Activated naive CD8-positive, alpha-beta T cell treated with anti-CD3 and anti-CD28 coated beads, Interleukin-2, amount 10 ng/mL, durations not matched to agents 7 days and 5 days (primary cell): Measurements from ENCODE around the gene ANKS4B. TPM values are rescaled to one million over a fixed set of nuclear protein-coding genes. Genes with fewer than 3 reads are reported as not detected.
"Not testable (repeated sequence)": the region's sequence is repeated elsewhere in the genome, so short reads cannot be mapped to it uniquely, and the experiment has no call there.

Experiments used
- ATAC-seq: fragments of 150-1000 bp; cut with Tn5 transposase; one replicate; pipeline ENCODE4 v1.10.0; 2021; ENCODE audit warnings: low read depth, moderate library complexity
- POLR2A ChIA-PET: fragments of 350-600 bp; sonication (Branson Sonifier 250); formaldehyde crosslinking; loops from one replicate; lab custom pipeline; 2021; ENCODE audit warnings: antibody characterized with exemption; lab: Charles Lee
- DNase-seq: peaks from one replicate; pipeline ENCODE4 v3.0.0; 2021
- H3K27ac Mint-ChIP-seq: one replicate; pipeline ENCODE4 v1.8.0; 2022; ENCODE audit warnings: mild to moderate bottlenecking, mixed read lengths
- H3K27me3 Mint-ChIP-seq: one replicate; pipeline ENCODE4 v1.8.0; 2022; ENCODE audit warnings: mild to moderate bottlenecking, moderate library complexity, mixed read lengths
- H3K36me3 Mint-ChIP-seq: one replicate; pipeline ENCODE4 v1.8.0; 2021; ENCODE audit warnings: mild to moderate bottlenecking, mixed read lengths
- H3K4me1 Mint-ChIP-seq: one replicate; pipeline ENCODE4 v1.8.0; 2021; ENCODE audit warnings: mixed read lengths
- H3K4me3 Mint-ChIP-seq: one replicate; pipeline ENCODE4 v1.8.0; 2022; ENCODE audit warnings: mild to moderate bottlenecking, moderate library complexity, mixed read lengths
- H3K9me3 Mint-ChIP-seq: one replicate; pipeline ENCODE4 v1.8.0; 2021; ENCODE audit warnings: mixed read lengths
- total RNA-seq, 2 experiments: library from RNA; stranded (reverse); gene quantifications; one replicate each; pipeline ENCODE4 v1.2.3, GENCODE V29; 2021

The ANKS4B gene
- total RNA-seq, 2 experiments from 2014 or later, result not detected

GRCh38 chr16:21257284-21257683, 23.8 kb downstream of the ANKS4B start:
- Mint-ChIP-seq H3K4me3 (no peak overlapping the region), H3K36me3 (no peaks in the 10 kb centered on the region), H3K9me3 (no peaks in the 10 kb centered on the region), H3K4me1 (no peaks in the 10 kb centered on the region), H3K27ac (no peak overlapping the region), H3K27me3 (peaks cover 13% of the 10 kb centered on the region)
- ATAC-seq, result no peak
- no peak for DNase-seq
- POLR2A ChIA-PET, result no interaction called here

- POLR2A ChIA-PET, result no interaction called here
- ATAC-seq (no peak), DNase-seq (no peak)
- Mint-ChIP-seq H3K4me3 (no peak overlapping the region), H3K4me1 (no peaks in the 10 kb centered on the region), H3K36me3 (no peaks in the 10 kb centered on the region), H3K27me3 (peaks cover 9% of the 10 kb centered on the region), H3K9me3 (no peaks in the 10 kb centered on the region), H3K27ac (no peak overlapping the region)
Observed at GRCh38 chr16:21260870-21261791, 27.6 kb downstream of the ANKS4B start.

- DNase-seq (no peak), ATAC-seq (no peak)
- Mint-ChIP-seq H3K27ac (no peak overlapping the region), H3K4me3 (no peak overlapping the region), H3K9me3 (no peaks in the 10 kb centered on the region), H3K4me1 (no peaks in the 10 kb centered on the region), H3K27me3 (peaks cover 9% of the 10 kb centered on the region), H3K36me3 (no peaks in the 10 kb centered on the region)
- POLR2A ChIA-PET, result no interaction called here
Observed at GRCh38 chr16:21262779-21263639, 29.5 kb downstream of the ANKS4B start.

GRCh38 chr16:21263640-21264570, 30.4 kb downstream of the ANKS4B start:
- ATAC-seq (no peak), DNase-seq (no peak)
- Mint-ChIP-seq H3K27ac (no peak overlapping the region), H3K4me1 (no peaks in the 10 kb centered on the region), H3K27me3 (peaks cover 9% of the 10 kb centered on the region), H3K36me3 (no peaks in the 10 kb centered on the region), H3K9me3 (no peaks in the 10 kb centered on the region), H3K4me3 (no peak overlapping the region)
- POLR2A ChIA-PET, result no interaction called here

GRCh38 chr16:21264571-21265036, 31.1 kb downstream of the ANKS4B start:
- H3K4me1 Mint-ChIP-seq, result no peaks in the 10 kb centered on the region
- no peak overlapping the region for H3K4me3 Mint-ChIP-seq
- peaks cover 10% of the 10 kb centered on the region for H3K27me3 Mint-ChIP-seq
- H3K27ac Mint-ChIP-seq, result no peak overlapping the region
- POLR2A ChIA-PET, result no interaction called here
- H3K36me3 Mint-ChIP-seq, result no peaks in the 10 kb centered on the region
- ATAC-seq, result no peak
- DNase-seq, result no peak
- H3K9me3 Mint-ChIP-seq, result no peaks in the 10 kb centered on the region

GRCh38 chr16:21265104-21265837, 31.8 kb downstream of the ANKS4B start:
- Mint-ChIP-seq H3K9me3 (no peaks in the 10 kb centered on the region), H3K27ac (no peak overlapping the region), H3K36me3 (no peaks in the 10 kb centered on the region), H3K27me3 (peaks cover 6% of the 10 kb centered on the region), H3K4me3 (no peak overlapping the region), H3K4me1 (no peaks in the 10 kb centered on the region)
- DNase-seq (no peak), ATAC-seq (no peak)
- POLR2A ChIA-PET, result no interaction called here

- DNase-seq (no peak), ATAC-seq (no peak)
- POLR2A ChIA-PET, result no interaction called here
- H3K9me3 Mint-ChIP-seq, result no peaks in the 10 kb centered on the region
- no peak overlapping the region for H3K27ac Mint-ChIP-seq
- H3K4me3 Mint-ChIP-seq, result no peak overlapping the region
- no peaks in the 10 kb centered on the region for H3K36me3 Mint-ChIP-seq
- no peaks in the 10 kb centered on the region for H3K4me1 Mint-ChIP-seq
- H3K27me3 Mint-ChIP-seq, result peaks cover 6% of the 10 kb centered on the region
Observed at GRCh38 chr16:21267298-21267697, 33.8 kb downstream of the ANKS4B start.

GRCh38 chr16:21268236-21268635, 34.7 kb downstream of the ANKS4B start:
- Mint-ChIP-seq H3K27me3 (peaks cover 9% of the 10 kb centered on the region), H3K9me3 (no peaks in the 10 kb centered on the region), H3K4me1 (no peaks in the 10 kb centered on the region), H3K27ac (no peak overlapping the region), H3K4me3 (no peak overlapping the region), H3K36me3 (no peaks in the 10 kb centered on the region)
- POLR2A ChIA-PET, result no interaction called here
- ATAC-seq, result no peak
- no peak for DNase-seq

GRCh38 chr16:21272253-21272652, 38.8 kb downstream of the ANKS4B start:
- Mint-ChIP-seq H3K36me3 (no peaks in the 10 kb centered on the region), H3K4me3 (no peak overlapping the region), H3K27ac (no peak overlapping the region), H3K9me3 (no peaks in the 10 kb centered on the region), H3K4me1 (no peaks in the 10 kb centered on the region), H3K27me3 (peaks cover 28% of the 10 kb centered on the region)
- ATAC-seq (no peak), DNase-seq (no peak)
- POLR2A ChIA-PET, result no interaction called here

- H3K9me3 Mint-ChIP-seq, H3K36me3 Mint-ChIP-seq, POLR2A ChIA-PET, H3K27ac Mint-ChIP-seq, DNase-seq, H3K4me1 Mint-ChIP-seq, H3K4me3 Mint-ChIP-seq, ATAC-seq: not testable (repeated sequence)
- H3K27me3 Mint-ChIP-seq, result peaks cover 32% of the 10 kb centered on the region
Observed at GRCh38 chr16:21272763-21273162, 39.3 kb downstream of the ANKS4B start.

GRCh38 chr16:21274172-21274726, 40.8 kb downstream of the ANKS4B start:
- H3K9me3 Mint-ChIP-seq, result no peaks in the 10 kb centered on the region
- peaks cover 4% of the 10 kb centered on the region for H3K4me1 Mint-ChIP-seq
- H3K36me3 Mint-ChIP-seq, result no peaks in the 10 kb centered on the region
- ATAC-seq, result no peak
- peaks cover 46% of the 10 kb centered on the region for H3K27me3 Mint-ChIP-seq
- POLR2A ChIA-PET, result no interaction called here
- H3K4me3 Mint-ChIP-seq, result no peak overlapping the region
- DNase-seq, result no peak
- H3K27ac Mint-ChIP-seq, result no peak overlapping the region

GRCh38 chr16:21275529-21275928, 42.0 kb downstream of the ANKS4B start:
- peaks cover 57% of the 10 kb centered on the region for H3K27me3 Mint-ChIP-seq
- H3K36me3 Mint-ChIP-seq, result no peaks in the 10 kb centered on the region
- DNase-seq, result no peak
- no peak for ATAC-seq
- no peak overlapping the region for H3K4me3 Mint-ChIP-seq
- H3K27ac Mint-ChIP-seq, result no peak overlapping the region
- peaks cover 4% of the 10 kb centered on the region for H3K4me1 Mint-ChIP-seq
- POLR2A ChIA-PET, result interaction anchor here (0.6 to 0.7 kb wide), 2 partner anchors 22 to 270 kb away, joined by 3 to 4 read pairs; no protein-coding TSS in a partner anchor
- no peaks in the 10 kb centered on the region for H3K9me3 Mint-ChIP-seq
